ENCODE measurements around the gene ALDH1L1.

- TF ChIP-seq POLR2A (IDR thresholded peaks at IDR 0.05; ENCODE audit: low read depth) (no peak), CTCF (IDR thresholded peaks at IDR 0.05) (no peak), POLR2AphosphoS5 (IDR thresholded peaks at IDR 0.05) (no peak)
These were observed 101.5 kb downstream of the ALDH1L1 start for GRCh38 chr3:126078866-126079265.
